ENCODE measurements around the gene ANKRD22. TPM values are rescaled to one million over a fixed set of nuclear protein-coding genes. Genes with fewer than 3 reads are reported as not detected.

ANKRD22 gene
- total RNA-seq, 1 donor from 2014 or later, result not detected

- Mint-ChIP-seq H3K27me3 (ENCODE audit: unreplicated experiment) (peaks cover 3% of the 10 kb centered on the region), H3K4me1 (ENCODE audit: low read depth, unreplicated experiment) (peaks cover 5% of the 10 kb centered on the region), H3K36me3 (ENCODE audit: unreplicated experiment) (no peaks in the 10 kb centered on the region), H3K4me3 (ENCODE audit: unreplicated experiment) (no peak overlapping the region), H3K27ac (ENCODE audit: unreplicated experiment) (no peak overlapping the region), H3K9me3 (ENCODE audit: unreplicated experiment) (peaks cover 4% of the 10 kb centered on the region)
- no peak for TF ChIP-seq CTCF (IDR thresholded peaks at IDR 0.05; ENCODE audit: partially characterized antibody, unreplicated experiment)
- no peak for DNase-seq
Measured at GRCh38 chr10:88877298-88877697, 25.7 kb upstream of the ANKRD22 start.

- Mint-ChIP-seq H3K27me3 (ENCODE audit: unreplicated experiment) (peaks cover 3% of the 10 kb centered on the region), H3K4me3 (ENCODE audit: unreplicated experiment) (no peak overlapping the region), H3K9me3 (ENCODE audit: unreplicated experiment) (peaks cover 3% of the 10 kb centered on the region)
Measured at GRCh38 chr10:88875081-88875480, 23.4 kb upstream of the ANKRD22 start.

GRCh38 chr10:88874281-88874680 is 22.6 kb upstream of the ANKRD22 start:
- Mint-ChIP-seq H3K4me3 (ENCODE audit: unreplicated experiment) (no peak overlapping the region), H3K27me3 (ENCODE audit: unreplicated experiment) (no peaks in the 10 kb centered on the region), H3K4me1 (ENCODE audit: low read depth, unreplicated experiment) (no peaks in the 10 kb centered on the region), H3K36me3 (ENCODE audit: unreplicated experiment) (no peaks in the 10 kb centered on the region), H3K27ac (ENCODE audit: unreplicated experiment) (no peak overlapping the region), H3K9me3 (ENCODE audit: unreplicated experiment) (no peaks in the 10 kb centered on the region)
- DNase-seq, result no peak
- TF ChIP-seq CTCF (IDR thresholded peaks at IDR 0.05; ENCODE audit: partially characterized antibody, unreplicated experiment), result no peak

More at GRCh38 chr10:88875081-88875480, 23.4 kb upstream of the ANKRD22 start:
- no peak for DNase-seq
- Mint-ChIP-seq H3K4me1 (ENCODE audit: low read depth, unreplicated experiment) (peaks cover 3% of the 10 kb centered on the region), H3K36me3 (ENCODE audit: unreplicated experiment) (no peaks in the 10 kb centered on the region), H3K27ac (ENCODE audit: unreplicated experiment) (no peak overlapping the region)
- TF ChIP-seq CTCF (IDR thresholded peaks at IDR 0.05; ENCODE audit: partially characterized antibody, unreplicated experiment), result no peak

- no peak overlapping the region for H3K4me3 Mint-ChIP-seq (ENCODE audit: unreplicated experiment)
- TF ChIP-seq CTCF (IDR thresholded peaks at IDR 0.05; ENCODE audit: partially characterized antibody, unreplicated experiment), result no peak
- H3K27ac Mint-ChIP-seq (ENCODE audit: unreplicated experiment), result no peak overlapping the region
- H3K4me1 Mint-ChIP-seq (ENCODE audit: low read depth, unreplicated experiment), result no peaks in the 10 kb centered on the region
- no peak for DNase-seq
- no peaks in the 10 kb centered on the region for H3K9me3 Mint-ChIP-seq (ENCODE audit: unreplicated experiment)
- no peaks in the 10 kb centered on the region for H3K36me3 Mint-ChIP-seq (ENCODE audit: unreplicated experiment)
- H3K27me3 Mint-ChIP-seq (ENCODE audit: unreplicated experiment), result no peaks in the 10 kb centered on the region
Measured at GRCh38 chr10:88873757-88874156, 22.1 kb upstream of the ANKRD22 start.

- Mint-ChIP-seq H3K4me1 (ENCODE audit: low read depth, unreplicated experiment) (no peaks in the 10 kb centered on the region), H3K27ac (ENCODE audit: unreplicated experiment) (no peak overlapping the region), H3K27me3 (ENCODE audit: unreplicated experiment) (no peaks in the 10 kb centered on the region), H3K36me3 (ENCODE audit: unreplicated experiment) (no peaks in the 10 kb centered on the region), H3K4me3 (ENCODE audit: unreplicated experiment) (no peak overlapping the region), H3K9me3 (ENCODE audit: unreplicated experiment) (no peaks in the 10 kb centered on the region)
- TF ChIP-seq CTCF (IDR thresholded peaks at IDR 0.05; ENCODE audit: partially characterized antibody, unreplicated experiment), result no peak
- DNase-seq, result no peak
Measured at GRCh38 chr10:88870089-88870488, 18.4 kb upstream of the ANKRD22 start.

Data from glutamatergic neuron (in vitro differentiated cells).